Neural progenitor cell (in vitro differentiated cells): ENCODE measurements around the gene IQCF2. TPM values are rescaled to one million over a fixed set of nuclear protein-coding genes. Genes with fewer than 3 reads are reported as not detected.

Experiments
- DNase-seq: peaks from one replicate; pipeline ENCODE4 v3.0.0-alpha.2; 2016; ENCODE audit warnings: low spot score
- H2AFZ ChIP-seq: fragments of 200-600 bp; sonication (generic); replicated peaks from 2 replicates; pipeline ENCODE4 v1.6.1; 2016; ENCODE audit warnings: antibody characterized with exemption
- H3F3A ChIP-seq: fragments of 200-600 bp; sonication (generic); 2 replicates; pipeline ENCODE4 v1.6.1; 2016; ENCODE audit warnings: antibody characterized with exemption, low read depth
- H3K27ac ChIP-seq: fragments of 200-600 bp; sonication (generic); 2 replicates; pipeline ENCODE4 v1.5.1; 2016; ENCODE audit warnings: mild to moderate bottlenecking
- H3K27me3 ChIP-seq: fragments of 200-600 bp; sonication (generic); 2 replicates; pipeline ENCODE4 v1.6.1; 2016; ENCODE audit warnings: mild to moderate bottlenecking, moderate library complexity
- H3K36me3 ChIP-seq: fragments of 200-600 bp; sonication (generic); 2 replicates; pipeline ENCODE4 v1.5.1; 2016
- H3K4me1 ChIP-seq: fragments of 200-600 bp; sonication (generic); 2 replicates; pipeline ENCODE4 v1.6.1; 2016; ENCODE audit warnings: mixed run types
- H3K4me2 ChIP-seq: fragments of 200-600 bp; sonication (generic); 2 replicates; pipeline ENCODE4 v1.6.1; 2016
- H3K4me3 ChIP-seq: fragments of 200-600 bp; sonication (generic); 2 replicates; pipeline ENCODE4 v1.5.1; 2016
- H3K79me2 ChIP-seq: fragments of 200-600 bp; sonication (generic); 2 replicates; pipeline ENCODE4 v1.6.1; 2016; ENCODE audit warnings: low read depth
- H3K9ac ChIP-seq: fragments of 200-600 bp; sonication (generic); 2 replicates; pipeline ENCODE4 v1.6.1; 2016
- H3K9me3 ChIP-seq: fragments of 200-600 bp; sonication (generic); 2 replicates; pipeline ENCODE4 v1.5.1; 2016; ENCODE audit warnings: low read depth
- H4K20me1 ChIP-seq: fragments of 200-600 bp; sonication (generic); 2 replicates; pipeline ENCODE4 v1.6.1; 2016; ENCODE audit warnings: low read depth
- H3K27ac Mint-ChIP-seq: 3 replicates; pipeline ENCODE4 v1.8.0; 2021; ENCODE audit warnings: mixed read lengths
- H3K27me3 Mint-ChIP-seq: 2 replicates; pipeline ENCODE4 v1.8.0; 2022; ENCODE audit warnings: low read depth, mild to moderate bottlenecking, inconsistent platforms, moderate library complexity, mixed read lengths; ENCODE audit not compliant: insufficient read depth
- H3K36me3 Mint-ChIP-seq: 3 replicates; pipeline ENCODE4 v1.8.0; 2021; ENCODE audit warnings: mixed read lengths
- H3K4me1 Mint-ChIP-seq: 3 replicates; pipeline ENCODE4 v1.8.0; 2021; ENCODE audit warnings: mixed read lengths
- H3K4me3 Mint-ChIP-seq: 3 replicates; pipeline ENCODE4 v1.8.0; 2021; ENCODE audit warnings: mild to moderate bottlenecking, moderate library complexity, mixed read lengths
- H3K9me3 Mint-ChIP-seq: 3 replicates; pipeline ENCODE4 v1.8.0; 2020; ENCODE audit warnings: mixed read lengths
- CTCF ChIP-seq: fragments of 200-600 bp; sonication (generic); IDR thresholded peaks from 2 replicates; pipeline ENCODE4 v1.5.1; 2017; ENCODE audit warnings: antibody characterized with exemption, mild to moderate bottlenecking
- EZH2 ChIP-seq: fragments of 200-600 bp; sonication (generic); IDR thresholded peaks from 2 replicates; pipeline ENCODE4 v1.6.1; 2017; ENCODE audit warnings: antibody characterized with exemption, mild to moderate bottlenecking, moderate library complexity
- EZH2phosphoT487 ChIP-seq: fragments of 200-600 bp; sonication (generic); IDR thresholded peaks from 2 replicates; pipeline ENCODE4 v1.6.1; 2017; ENCODE audit warnings: antibody characterized with exemption
- total RNA-seq: library from RNA; depleted of rRNA; stranded (reverse); fragments of >200 nt; gene quantifications from 2 replicates; pipeline ENCODE4 v1.2.3, GENCODE V29; 2015; ENCODE audit warnings: low replicate concordance

Gene IQCF2
- total RNA-seq, 1 donor from 2014 or later = not detected

GRCh38 chr3:51888463-51889105 lies 27.2 kb downstream of the IQCF2 start:
- Histone ChIP-seq H3K9ac (no peak overlapping the region), H3K36me3 (no peaks in the 10 kb centered on the region), H3K4me1 (peaks cover 4% of the 10 kb centered on the region), H3K4me2 (no peak overlapping the region), H3K27ac (no peak overlapping the region), H3F3A (no peaks in the 10 kb centered on the region), H3K4me3 (no peak overlapping the region), H3K79me2 (no peaks in the 10 kb centered on the region), H4K20me1 (no peaks in the 10 kb centered on the region), H3K27me3 (no peaks in the 10 kb centered on the region), H2AFZ (no peak overlapping the region), H3K9me3 (no peaks in the 10 kb centered on the region)
- Mint-ChIP-seq H3K27me3 (peaks cover 6% of the 10 kb centered on the region), H3K4me1 (peaks cover 11% of the 10 kb centered on the region), H3K9me3 (no peaks in the 10 kb centered on the region), H3K27ac (no peak overlapping the region), H3K4me3 (no peak overlapping the region), H3K36me3 (no peaks in the 10 kb centered on the region)
- TF ChIP-seq EZH2 = no peak
- no peak for TF ChIP-seq CTCF
- no peak for TF ChIP-seq EZH2phosphoT487
- DNase-seq = no peak

GRCh38 chr3:51891242-51892039 lies 30.0 kb downstream of the IQCF2 start:
- H3K27me3 ChIP-seq = no peaks in the 10 kb centered on the region
- H3K79me2 ChIP-seq = no peaks in the 10 kb centered on the region
- H3K4me1 Mint-ChIP-seq = peaks cover 13% of the 10 kb centered on the region
- no peak for DNase-seq
- H3K4me1 ChIP-seq = peaks cover 4% of the 10 kb centered on the region
- peak overlapping the region; percentile 23 for H3K27ac Mint-ChIP-seq
- no peaks in the 10 kb centered on the region for H3K36me3 ChIP-seq
- H3K4me3 ChIP-seq = no peak overlapping the region
- no peak overlapping the region for H2AFZ ChIP-seq
- no peaks in the 10 kb centered on the region for H3K9me3 ChIP-seq
- no peak overlapping the region for H3K27ac ChIP-seq
- H3K27me3 Mint-ChIP-seq = peaks cover 7% of the 10 kb centered on the region
- no peak overlapping the region for H3K4me3 Mint-ChIP-seq
- no peak overlapping the region for H3K4me2 ChIP-seq
- no peaks in the 10 kb centered on the region for H3K9me3 Mint-ChIP-seq
- TF ChIP-seq EZH2phosphoT487 (no peak), CTCF (no peak), EZH2 (no peak)
- no peaks in the 10 kb centered on the region for H4K20me1 ChIP-seq
- H3K9ac ChIP-seq = no peak overlapping the region
- H3F3A ChIP-seq = no peaks in the 10 kb centered on the region
- H3K36me3 Mint-ChIP-seq = no peaks in the 10 kb centered on the region

- no peak for TF ChIP-seq EZH2phosphoT487
- TF ChIP-seq EZH2 = no peak
- TF ChIP-seq CTCF = no peak
- H3K4me3 ChIP-seq = no peak overlapping the region
- H3K9ac ChIP-seq = no peak overlapping the region
- Mint-ChIP-seq H3K9me3 (no peaks in the 10 kb centered on the region), H3K27me3 (peaks cover 5% of the 10 kb centered on the region), H3K4me3 (no peak overlapping the region), H3K27ac (no peak overlapping the region), H3K4me1 (peaks cover 13% of the 10 kb centered on the region), H3K36me3 (no peaks in the 10 kb centered on the region)
- peaks cover 4% of the 10 kb centered on the region for H3K4me1 ChIP-seq
- H3K36me3 ChIP-seq = no peaks in the 10 kb centered on the region
- H3K9me3 ChIP-seq = no peaks in the 10 kb centered on the region
- H3K27ac ChIP-seq = no peak overlapping the region
- H3K4me2 ChIP-seq = no peak overlapping the region
- no peak for DNase-seq
- no peaks in the 10 kb centered on the region for H3K27me3 ChIP-seq
- no peaks in the 10 kb centered on the region for H3F3A ChIP-seq
- H4K20me1 ChIP-seq = no peaks in the 10 kb centered on the region
- no peaks in the 10 kb centered on the region for H3K79me2 ChIP-seq
- no peak overlapping the region for H2AFZ ChIP-seq
Measured at GRCh38 chr3:51894391-51894790, 33.0 kb downstream of the IQCF2 start.
